ENCODE results near the gene GP5. TPM values are rescaled to one million over a fixed set of nuclear protein-coding genes. Genes with fewer than 3 reads are reported as not detected.

The GP5 gene
- total RNA-seq, 4 donors from 2014 or later = 0.19 TPM; not detected in 3

GRCh38 chr3:194375473-194376240 is 23.4 kb downstream of the GP5 start:
- WGBS = 51% methylated on average over 13 of the region's 15 CpGs
- TF ChIP-seq EP300 (IDR thresholded peaks at IDR 0.05) = no peak
- TF ChIP-seq POLR2A (IDR thresholded peaks at IDR 0.05) = no peak
- TF ChIP-seq POLR2AphosphoS5 (IDR thresholded peaks at IDR 0.05) = no peak
- no peak for TF ChIP-seq CTCF (IDR thresholded peaks at IDR 0.05)
- Histone ChIP-seq H3K27ac (no peak overlapping the region), H3K36me3 (no peaks in the 10 kb centered on the region), H3K9me3 (no peaks in the 10 kb centered on the region), H3K4me3 (no peak overlapping the region), H3K27me3 (peaks cover 7% of the 10 kb centered on the region), H3K4me1 (no peaks in the 10 kb centered on the region)
- no peak for DNase-seq (ENCODE audit: low spot score in 2 of 2)

- H3K36me3 ChIP-seq = no peaks in the 10 kb centered on the region
- no peak overlapping the region for H3K27ac ChIP-seq
- H3K27me3 ChIP-seq = peaks cover 1% of the 10 kb centered on the region
- H3K9me3 ChIP-seq = no peaks in the 10 kb centered on the region
- TF ChIP-seq POLR2AphosphoS5 (IDR thresholded peaks at IDR 0.05) = no peak
- no peak for TF ChIP-seq POLR2A (IDR thresholded peaks at IDR 0.05)
- no peak for TF ChIP-seq CTCF (IDR thresholded peaks at IDR 0.05)
- TF ChIP-seq EP300 (IDR thresholded peaks at IDR 0.05) = no peak
- no peaks in the 10 kb centered on the region for H3K4me1 ChIP-seq
- DNase-seq (ENCODE audit: low spot score in 2 of 2) = no peak
- WGBS = 87% methylated on average over 10 of the region's 10 CpGs
- H3K4me3 ChIP-seq = no peak overlapping the region
Measured at GRCh38 chr3:194374935-194375334, 24.1 kb downstream of the GP5 start.

GRCh38 chr3:194373899-194374298 is 25.2 kb downstream of the GP5 start:
- DNase-seq (ENCODE audit: low spot score in 2 of 2) = no peak
- peaks cover 5% of the 10 kb centered on the region for H3K27me3 ChIP-seq
- no peaks in the 10 kb centered on the region for H3K36me3 ChIP-seq
- no peak overlapping the region for H3K27ac ChIP-seq
- WGBS = 77% methylated on average over 8 of the region's 8 CpGs
- no peaks in the 10 kb centered on the region for H3K4me1 ChIP-seq
- no peaks in the 10 kb centered on the region for H3K9me3 ChIP-seq
- TF ChIP-seq POLR2AphosphoS5 (IDR thresholded peaks at IDR 0.05) (no peak), EP300 (IDR thresholded peaks at IDR 0.05) (no peak), POLR2A (IDR thresholded peaks at IDR 0.05) (no peak), CTCF (IDR thresholded peaks at IDR 0.05) (no peak)
- H3K4me3 ChIP-seq = no peak overlapping the region

- no peaks in the 10 kb centered on the region for H3K36me3 ChIP-seq
- WGBS = 85% methylated on average over 14 of the region's 14 CpGs
- H3K4me3 ChIP-seq = no peak overlapping the region
- H3K27ac ChIP-seq = no peak overlapping the region
- H3K27me3 ChIP-seq = peaks cover 9% of the 10 kb centered on the region
- H3K4me1 ChIP-seq = no peaks in the 10 kb centered on the region
- no peak for DNase-seq (ENCODE audit: low spot score in 2 of 2)
- H3K9me3 ChIP-seq = no peaks in the 10 kb centered on the region
- TF ChIP-seq EP300 (IDR thresholded peaks at IDR 0.05) = no peak
- TF ChIP-seq POLR2A (IDR thresholded peaks at IDR 0.05) = no peak
- TF ChIP-seq CTCF (IDR thresholded peaks at IDR 0.05) = no peak
- no peak for TF ChIP-seq POLR2AphosphoS5 (IDR thresholded peaks at IDR 0.05)
Measured at GRCh38 chr3:194373028-194373427, 26.0 kb downstream of the GP5 start.

- Histone ChIP-seq H3K4me1 (no peaks in the 10 kb centered on the region), H3K4me3 (no peak overlapping the region), H3K9me3 (no peaks in the 10 kb centered on the region), H3K36me3 (no peaks in the 10 kb centered on the region), H3K27ac (no peak overlapping the region), H3K27me3 (peaks cover 12% of the 10 kb centered on the region)
- 82% methylated on average over 10 of the region's 10 CpGs for WGBS
- TF ChIP-seq POLR2AphosphoS5 (IDR thresholded peaks at IDR 0.05) (no peak), EP300 (IDR thresholded peaks at IDR 0.05) (no peak), CTCF (IDR thresholded peaks at IDR 0.05) (no peak), POLR2A (IDR thresholded peaks at IDR 0.05) (no peak)
- no peak for DNase-seq (ENCODE audit: low spot score in 2 of 2)
Measured at GRCh38 chr3:194370753-194371152, 28.3 kb downstream of the GP5 start.
